Measurements from ENCODE around the gene CCZ1B.
A peak's percentile ranks its signal among the peaks of the same experiment; 100 is the strongest.
"Not testable (repeated sequence)": the region's sequence is repeated elsewhere in the genome, so short reads cannot be mapped to it uniquely, and the experiment has no call there.

GRCh38 chr7:6857721-6858314 is 31.7 kb upstream of the CCZ1B start:
- peak; percentile 92 for TF ChIP-seq CTCF (IDR thresholded peaks at IDR 0.05)
- TF ChIP-seq ZFX (IDR thresholded peaks at IDR 0.05; ENCODE audit: borderline replicate concordance): not testable (repeated sequence)
